ENCODE measurements around the gene MSRB3.
"Not testable (repeated sequence)": the region's sequence is repeated elsewhere in the genome, so short reads cannot be mapped to it uniquely, and the experiment has no call there.

Gene MSRB3

DNA sequence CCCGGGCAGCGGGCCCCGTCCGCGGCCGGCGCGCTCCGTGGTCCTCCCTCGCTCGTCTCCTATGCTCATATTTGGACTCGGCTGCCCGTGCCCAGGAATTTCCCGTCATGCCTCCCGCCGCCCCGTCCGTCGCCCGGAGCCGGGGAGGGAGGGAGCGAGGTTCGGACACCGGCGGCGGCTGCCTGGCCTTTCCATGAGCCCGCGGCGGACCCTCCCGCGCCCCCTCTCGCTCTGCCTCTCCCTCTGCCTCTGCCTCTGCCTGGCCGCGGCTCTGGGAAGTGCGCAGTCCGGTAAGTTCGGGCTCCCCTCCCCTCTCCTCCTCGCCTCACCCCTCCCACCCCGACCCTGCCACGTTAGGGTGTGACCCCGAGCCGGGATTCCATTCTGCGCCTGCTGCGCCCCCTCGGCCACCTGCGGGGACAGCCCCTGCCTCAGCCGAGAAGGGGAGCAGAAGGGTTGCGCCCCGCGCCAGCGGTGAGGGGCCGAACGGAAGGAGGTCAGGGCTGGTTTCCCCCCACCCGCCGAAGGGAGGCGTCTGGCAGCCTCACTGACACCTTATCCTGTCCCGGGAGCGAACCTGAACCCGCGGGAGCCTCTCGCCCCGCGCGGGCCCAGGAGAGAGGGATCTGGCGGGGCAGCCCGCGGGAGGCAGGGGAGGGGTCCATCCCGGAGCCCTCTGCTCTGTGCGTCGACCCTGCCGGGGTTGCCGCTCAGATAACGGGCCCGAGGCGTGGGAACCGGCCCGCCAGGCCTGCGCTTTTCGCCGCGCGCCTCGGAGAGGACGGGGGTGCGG is at the start of gene MSRB3:
Gene MSRB3, plus strand, starts transcription at position 108 of the 793 bp plus-strand sequence. CDS start 29,897 bp downstream, outside the sequence.
- DNase-seq (ENCODE audit: low read depth) = peak; percentile 83

DNA sequence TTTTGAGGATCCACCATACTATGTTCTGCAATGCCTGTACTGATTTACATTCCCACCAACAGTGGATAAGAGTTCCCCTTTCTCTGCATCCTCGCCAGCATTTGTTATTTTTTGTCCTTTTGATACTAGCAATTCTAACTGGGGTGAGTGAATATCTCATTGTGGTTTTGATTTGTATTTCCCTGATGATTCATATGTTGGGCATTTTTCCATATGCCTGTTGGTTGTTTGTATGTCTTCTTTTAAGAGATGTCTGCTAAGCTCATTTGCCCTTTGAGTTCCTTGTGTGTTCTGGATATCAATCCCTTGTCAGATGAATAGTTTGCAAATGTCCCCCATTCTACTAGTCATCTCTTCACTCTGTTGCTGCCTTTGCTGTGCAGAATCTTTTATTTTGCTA is 49.0 kb upstream of the MSRB3 start:
- peak; percentile 88 for DNase-seq (ENCODE audit: low read depth)

DNA sequence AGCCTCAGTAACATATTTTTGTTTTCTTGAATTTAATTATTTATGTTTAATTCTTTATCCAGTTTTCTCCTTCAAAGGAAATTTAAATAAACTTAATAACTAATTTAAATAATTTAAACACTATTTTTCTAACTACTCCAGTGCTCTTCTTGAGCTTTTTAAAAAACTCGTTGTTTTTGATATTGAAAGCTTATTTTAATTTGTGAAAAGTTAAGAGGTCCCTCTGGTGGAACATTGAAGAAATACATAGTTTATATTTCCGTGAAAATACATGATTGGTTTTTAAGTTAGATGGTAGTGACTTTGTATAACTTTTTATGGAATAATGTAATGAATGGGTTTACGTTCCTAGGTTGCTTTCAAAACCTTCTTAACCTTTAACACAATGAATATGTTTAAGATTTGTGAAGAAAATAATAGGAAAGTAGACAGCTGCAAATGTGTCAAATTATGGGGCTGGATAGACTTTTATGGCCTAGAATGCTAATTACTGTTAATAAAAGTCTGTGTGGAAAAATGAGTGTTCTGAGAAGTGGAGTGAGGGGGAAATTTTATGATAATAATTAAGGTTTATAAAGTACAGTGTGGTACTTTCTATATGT is 45.9 kb upstream of the MSRB3 start:
- peak; percentile 58 for DNase-seq (ENCODE audit: low read depth)

DNA sequence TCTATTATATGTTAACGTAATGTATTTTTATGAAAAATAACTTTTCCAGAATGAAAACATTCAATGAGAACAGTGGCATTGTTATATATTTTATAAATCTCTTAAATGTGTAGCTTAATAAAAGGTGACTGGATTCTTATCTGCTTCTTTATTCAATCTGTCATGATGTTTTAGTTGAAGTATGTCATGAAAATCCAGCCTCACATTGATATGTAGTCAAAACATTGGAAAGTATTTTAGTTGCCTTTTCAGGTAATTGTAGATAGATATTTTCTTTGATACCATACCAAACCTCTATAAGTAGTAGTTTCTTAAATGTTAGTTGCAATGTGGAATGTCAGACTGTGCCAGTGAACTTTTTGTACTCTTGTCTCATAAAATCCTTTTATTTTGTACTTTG is 41.3 kb upstream of the MSRB3 start:
- DNase-seq (ENCODE audit: low read depth) = no peak

DNA sequence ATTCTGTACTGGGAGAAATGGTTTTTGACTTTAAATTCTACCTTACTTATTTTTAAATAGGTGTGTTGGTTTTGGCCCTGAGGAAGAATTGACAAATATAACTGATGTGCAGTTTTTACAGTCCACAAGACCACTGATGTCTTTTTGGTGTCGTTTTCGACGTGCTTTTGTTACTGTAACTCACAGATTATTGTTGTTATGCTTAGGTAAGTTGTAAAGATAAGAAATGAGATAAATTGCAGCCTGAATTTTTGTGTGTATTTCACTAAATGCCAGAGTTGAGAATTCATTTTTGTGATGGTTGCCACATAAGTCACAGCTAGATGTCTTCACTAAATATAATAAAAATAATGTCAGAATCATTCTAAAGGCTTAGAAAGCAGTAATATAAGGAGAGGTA is 39.9 kb upstream of the MSRB3 start:
- DNase-seq (ENCODE audit: low read depth) = no peak

DNA sequence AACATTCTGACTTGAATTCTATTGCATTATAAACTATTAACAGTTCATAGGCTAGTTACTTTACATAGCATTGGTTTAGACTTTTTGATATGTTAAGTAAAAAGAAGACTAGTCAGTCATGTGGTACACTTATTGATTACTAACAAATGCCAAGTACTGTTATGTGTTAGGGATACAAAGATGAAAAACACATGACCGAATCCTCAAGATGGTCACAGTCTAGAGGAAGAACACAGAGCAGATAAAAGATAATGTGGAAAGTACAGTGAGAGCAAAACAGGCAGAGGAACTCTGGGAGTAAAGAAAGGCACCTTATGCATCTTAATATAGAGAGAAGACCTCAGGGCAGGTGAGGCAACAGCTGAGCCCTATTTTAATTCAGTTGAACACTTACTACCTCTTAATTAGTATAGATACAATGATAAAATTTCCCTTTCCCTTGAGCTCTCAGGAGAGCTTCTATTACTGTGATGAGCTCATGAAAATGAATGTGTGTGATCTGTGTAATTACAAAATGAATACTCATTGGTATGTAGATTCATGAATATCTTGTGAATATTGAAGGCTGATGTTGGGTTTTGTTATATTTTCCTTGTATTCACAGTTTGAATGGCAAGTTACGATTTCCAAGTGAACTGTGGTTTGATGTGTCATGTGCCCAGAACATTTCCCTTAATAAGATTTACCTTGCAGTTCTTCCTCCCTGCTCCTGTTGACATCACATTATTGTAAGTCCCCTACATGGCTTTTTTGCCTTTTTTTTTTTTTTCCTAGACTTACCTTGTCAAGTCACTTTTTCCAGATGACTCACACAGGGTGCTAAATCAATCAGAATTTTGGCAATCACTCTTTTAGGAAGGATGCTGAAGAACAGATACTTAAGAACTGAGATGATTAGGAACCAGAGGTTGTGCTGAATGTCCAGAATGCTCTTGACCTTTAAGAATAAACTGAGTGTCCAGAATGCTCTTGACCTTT is 29.5 kb upstream of the MSRB3 start:
- DNase-seq (ENCODE audit: low read depth) = no peak

DNA sequence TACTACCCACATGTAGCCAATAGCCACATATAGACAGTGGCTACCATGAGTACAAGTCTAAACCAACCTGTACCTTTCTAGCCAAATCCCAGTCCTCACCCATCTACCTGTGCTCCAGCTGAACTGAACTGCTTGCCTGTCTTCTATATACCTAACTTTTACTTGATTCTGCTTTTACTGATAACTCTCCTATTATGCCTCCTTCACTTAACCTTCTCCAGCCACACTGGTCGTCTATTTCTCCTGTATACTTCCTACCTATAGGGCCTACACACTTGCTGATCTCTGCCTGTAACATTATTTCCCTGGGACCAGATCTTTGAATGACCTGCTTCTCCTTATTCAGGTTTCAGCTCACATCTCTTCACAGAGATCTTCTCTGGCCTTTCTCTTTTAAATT is 26.0 kb upstream of the MSRB3 start:
- DNase-seq (ENCODE audit: low read depth) = no peak

DNA sequence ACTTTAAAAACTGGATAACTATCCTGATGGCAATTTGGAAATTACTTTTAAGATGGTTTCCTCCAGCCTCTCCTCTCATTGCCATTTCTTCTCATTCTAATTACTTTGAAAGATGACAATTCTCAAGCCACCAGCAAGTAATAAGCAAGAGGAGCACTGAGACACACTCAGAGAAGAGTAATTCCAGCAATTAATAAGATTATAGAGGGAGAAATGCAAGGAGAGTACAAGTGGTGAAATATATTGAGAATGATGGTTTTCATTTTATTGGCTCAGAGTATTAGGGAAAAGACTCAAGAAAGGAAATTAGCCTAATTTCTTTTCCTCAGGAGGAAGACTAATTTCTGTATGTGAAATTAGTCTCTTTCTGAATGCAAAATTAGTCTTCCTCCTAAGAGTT is 20.5 kb upstream of the MSRB3 start:
- no peak for DNase-seq (ENCODE audit: low read depth)

DNA sequence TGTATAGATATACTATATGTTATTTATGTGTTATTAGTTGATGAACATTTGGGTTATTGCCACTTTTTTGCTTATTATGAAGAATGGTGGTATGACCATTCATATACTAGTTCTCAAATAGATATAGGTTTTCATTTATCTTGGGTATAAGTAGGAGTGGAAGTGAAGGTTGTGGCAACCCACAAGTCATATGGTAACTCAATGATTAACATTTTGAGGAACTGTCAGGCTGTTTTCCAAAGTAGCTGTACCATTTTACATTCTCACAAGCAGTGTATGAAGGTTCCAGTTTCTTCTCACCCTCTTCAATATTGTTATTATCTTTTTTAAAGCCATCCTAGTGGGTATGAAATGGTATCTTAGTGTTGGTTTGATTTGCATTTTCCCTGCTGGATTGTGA is 19.0 kb upstream of the MSRB3 start:
- no peak for DNase-seq (ENCODE audit: low read depth)

DNA sequence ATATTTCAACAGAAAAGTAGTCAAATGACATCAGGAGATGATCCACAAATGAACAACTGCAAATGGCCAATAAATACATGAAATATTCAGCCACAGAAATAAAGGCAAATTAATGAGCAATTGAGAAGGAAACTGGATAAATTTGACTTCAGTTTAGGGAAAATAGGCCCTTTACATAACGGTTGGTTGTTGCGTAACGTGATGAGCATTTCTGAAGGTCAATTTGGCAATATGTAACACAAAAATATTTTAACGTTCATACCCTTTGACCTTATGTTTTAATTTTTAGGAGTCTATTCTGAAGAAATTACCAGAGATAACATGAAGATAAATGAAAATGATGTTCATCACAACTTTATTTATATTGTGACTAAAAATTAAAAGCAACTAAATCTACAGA is 14.7 kb upstream of the MSRB3 start:
- no peak for DNase-seq (ENCODE audit: low read depth)

DNA sequence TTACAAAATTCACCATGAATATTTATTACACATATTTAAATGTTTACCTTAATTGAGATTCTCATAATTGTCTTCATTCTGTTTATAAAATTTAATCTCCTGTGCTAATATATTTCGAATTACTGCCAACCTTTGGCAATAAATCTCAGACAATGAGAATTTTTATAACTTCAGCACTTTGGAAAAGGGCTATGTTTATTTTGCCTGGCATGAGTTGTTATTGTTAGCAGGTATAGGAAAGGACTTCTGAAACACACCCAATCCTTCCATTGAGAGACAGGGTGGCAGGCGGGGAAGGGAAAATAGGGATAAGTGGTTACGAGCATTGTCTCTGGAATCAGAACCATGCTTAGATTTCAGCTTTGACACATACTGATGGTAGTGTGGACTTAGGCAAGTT is 12.1 kb upstream of the MSRB3 start:
- no peak for DNase-seq (ENCODE audit: low read depth)

DNA sequence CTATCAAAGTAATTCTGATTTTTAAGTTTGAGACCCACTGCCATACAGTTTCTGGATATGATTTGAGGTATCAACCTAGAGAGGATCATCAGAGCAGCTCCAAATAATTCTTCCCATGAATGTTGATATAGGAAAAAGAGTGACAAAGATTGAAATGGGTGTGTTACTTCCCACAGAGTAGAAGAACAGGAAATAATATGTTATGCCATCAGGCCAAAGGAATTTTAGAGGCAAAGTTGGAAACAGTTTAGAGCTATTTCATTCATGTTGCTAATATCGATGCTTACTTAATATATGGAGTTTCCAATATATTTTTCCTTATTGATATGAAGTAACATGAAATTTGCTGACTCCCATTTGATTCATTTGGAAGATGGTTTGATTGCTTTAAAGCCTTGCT is 8.9 kb upstream of the MSRB3 start:
- peak; percentile 45 for DNase-seq (ENCODE audit: low read depth)

DNA sequence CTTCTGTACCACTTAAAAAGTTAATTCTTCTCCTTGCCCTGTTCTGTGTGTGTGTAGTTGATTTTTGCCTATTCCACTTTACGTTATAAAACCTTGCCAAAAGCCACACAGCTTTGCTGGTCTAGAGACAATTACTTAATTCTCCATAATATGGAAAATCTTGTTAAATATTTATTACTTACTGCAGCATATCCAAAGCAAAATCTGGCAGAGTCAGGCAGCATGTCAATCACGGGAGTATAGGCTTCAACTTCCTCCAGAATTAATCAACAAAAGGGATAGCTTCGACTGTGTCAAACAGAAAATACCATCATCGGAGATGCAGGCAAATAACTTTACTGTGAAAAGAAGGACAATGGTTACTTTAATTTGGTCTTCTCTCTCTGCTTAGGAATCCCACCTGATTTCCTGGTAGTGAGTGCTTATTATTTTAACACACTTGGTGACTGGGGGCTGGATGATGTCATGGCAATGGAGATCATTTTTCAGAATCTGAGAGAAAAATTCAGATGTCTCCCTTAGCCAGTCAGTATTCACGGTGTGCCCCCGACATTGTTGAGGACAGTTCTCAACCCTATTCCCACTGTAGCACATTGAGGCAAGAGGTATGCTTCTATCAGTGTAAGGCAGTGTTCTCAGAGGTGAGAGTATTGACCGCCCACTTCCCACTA is 3.7 kb upstream of the MSRB3 start:
- no peak for DNase-seq (ENCODE audit: low read depth)

DNA sequence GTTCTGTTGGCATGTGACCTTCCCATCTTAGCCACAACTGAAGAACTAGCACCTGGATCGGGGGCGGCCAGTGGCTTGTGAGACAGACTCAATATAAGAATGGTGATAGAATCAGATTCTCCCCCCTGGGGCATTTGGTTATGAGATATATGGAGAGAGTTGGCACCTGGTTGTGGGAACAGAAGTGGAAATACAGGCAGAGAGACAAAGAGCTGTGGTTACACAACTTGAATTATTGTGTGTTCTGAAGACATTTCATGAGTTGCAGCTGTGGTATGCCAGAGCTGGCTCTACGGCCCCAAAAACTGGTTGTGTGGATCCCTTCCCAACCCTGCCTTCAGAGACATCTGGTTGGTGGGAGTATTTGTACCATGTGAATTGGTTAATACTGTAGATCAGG is 2.9 kb upstream of the MSRB3 start:
- DNase-seq (ENCODE audit: low read depth) = no peak

DNA sequence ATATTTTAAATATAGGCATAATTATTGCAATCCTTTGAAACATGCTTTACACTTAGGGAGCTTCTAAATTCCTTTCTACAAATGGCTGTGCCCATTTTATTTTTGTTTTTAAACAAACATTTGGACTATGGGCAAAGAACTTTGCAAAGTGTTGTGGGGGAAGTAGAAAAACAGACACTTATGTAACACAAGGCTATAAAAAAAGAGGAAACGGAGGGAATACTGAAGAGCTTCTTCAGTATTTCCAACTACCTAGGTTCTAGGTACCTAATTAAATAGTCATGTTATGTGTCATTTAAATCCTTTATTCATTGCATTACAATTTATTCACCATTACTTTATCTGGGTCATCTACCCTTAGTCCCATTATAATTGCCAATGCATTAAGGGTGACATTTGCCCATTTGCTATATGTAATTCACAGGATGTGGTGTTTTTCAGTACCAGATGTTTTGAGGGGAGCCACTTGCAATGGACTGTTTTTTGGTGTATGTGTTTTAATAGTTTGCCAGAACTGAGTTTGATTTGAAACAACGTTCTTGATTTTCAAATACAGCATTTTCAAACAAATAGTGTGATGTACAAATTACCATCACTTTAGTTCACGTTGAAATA is 1.5 kb upstream of the MSRB3 start:
- DNase-seq (ENCODE audit: low read depth) = no peak

DNA sequence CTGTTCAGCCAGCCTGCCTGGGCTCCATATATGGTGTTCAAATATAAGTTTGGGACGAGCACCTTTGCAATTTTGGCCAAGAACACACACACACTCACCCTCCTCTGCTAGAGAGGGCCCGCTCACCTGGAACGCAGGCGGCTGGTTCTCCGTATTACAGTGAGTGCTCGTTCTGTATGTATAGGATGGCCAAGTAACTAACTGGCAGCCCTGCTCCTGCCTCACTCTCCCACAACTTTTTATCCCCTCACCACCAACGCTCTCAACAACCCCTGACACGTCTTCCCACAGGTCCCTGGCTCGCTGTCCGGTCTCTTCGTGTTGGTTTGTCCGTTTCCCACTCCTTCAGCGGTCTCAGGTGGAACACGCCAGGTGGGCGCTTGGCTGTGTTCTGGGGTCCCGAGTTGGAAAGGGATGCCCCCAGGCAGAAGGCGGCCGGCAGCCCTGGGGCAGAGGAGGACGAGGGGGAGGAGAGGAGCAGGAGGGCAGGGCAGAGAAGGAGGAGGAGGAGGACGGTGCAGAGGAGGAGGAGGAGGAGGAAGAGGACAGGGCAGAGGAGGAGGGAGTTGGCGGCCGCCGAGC is 398 bp upstream of the MSRB3 start:
- no peak for DNase-seq (ENCODE audit: low read depth)

DNA sequence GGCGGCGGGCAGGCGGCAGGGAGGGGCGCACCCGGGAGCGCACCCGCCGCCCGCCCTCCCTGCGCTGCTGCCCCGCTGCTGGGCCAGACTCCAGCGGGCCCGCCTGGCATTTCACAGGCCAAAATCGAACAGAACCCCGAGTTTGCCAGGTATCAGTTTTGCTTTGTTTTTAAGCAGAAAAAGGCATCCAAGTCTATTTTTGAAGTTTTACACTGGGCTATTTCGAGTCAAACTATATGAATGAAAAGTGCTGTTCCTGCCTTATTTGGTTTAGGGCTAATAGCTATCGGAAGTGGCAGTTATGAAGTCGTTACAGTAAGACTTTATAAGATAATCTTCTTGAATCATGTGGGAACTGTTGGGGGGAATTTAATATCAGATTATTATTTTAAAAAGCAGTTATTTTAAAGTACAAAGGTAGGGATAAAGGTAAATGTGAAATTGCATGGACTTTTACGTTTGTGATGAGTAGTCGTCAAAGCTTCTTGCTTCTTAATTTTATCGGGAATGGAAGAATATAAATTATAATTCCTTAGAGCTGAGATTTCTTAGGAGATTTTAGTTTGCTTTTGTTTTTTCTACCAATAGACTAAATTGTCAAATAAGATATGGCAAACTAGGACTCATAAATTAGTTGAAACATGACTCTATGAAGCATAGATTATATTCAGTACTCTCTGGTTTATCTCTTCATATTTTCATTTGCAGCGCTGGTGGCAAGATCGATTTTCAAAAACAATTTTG is 1.1 kb downstream of the MSRB3 start:
- DNase-seq (ENCODE audit: low read depth) = peak; percentile 62

DNA sequence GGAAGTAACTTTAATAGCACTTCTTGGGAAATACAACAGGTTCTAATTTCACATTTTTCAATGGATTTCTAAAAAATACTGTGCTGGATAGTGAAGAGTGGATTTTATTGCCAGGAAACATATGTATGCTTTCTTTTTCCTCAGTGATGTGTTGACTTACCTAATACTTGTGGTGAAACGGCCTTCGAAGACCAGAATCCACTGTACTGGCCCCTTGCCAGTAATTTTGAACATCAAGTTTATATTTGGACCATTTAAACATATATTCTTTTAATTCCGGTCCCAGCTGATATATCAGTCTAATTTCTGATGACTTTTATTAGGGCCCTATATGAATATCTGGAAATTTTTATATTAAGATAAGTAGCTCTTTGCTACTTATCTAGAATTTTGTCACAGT is 1.8 kb downstream of the MSRB3 start:
- peak; percentile 19 for DNase-seq (ENCODE audit: low read depth)

DNA sequence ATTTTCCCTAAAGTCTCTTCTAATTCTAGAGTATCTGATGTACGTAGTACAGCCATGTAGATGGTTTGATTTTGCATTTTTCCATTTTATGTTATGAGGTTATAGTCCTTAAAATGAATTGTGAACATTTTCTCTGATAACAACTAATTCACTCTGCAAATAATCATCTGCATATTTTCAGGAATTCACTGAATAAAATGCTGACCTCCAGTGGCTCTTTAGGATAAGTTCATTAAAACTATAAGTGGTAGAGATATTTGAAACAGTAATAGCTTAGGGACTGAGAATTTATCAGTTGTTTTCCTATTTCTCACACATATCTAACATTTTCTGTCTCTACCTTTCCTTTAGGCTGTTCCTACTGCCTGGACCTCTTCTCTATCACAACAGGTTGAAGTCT is 4.4 kb downstream of the MSRB3 start:
- DNase-seq (ENCODE audit: low read depth) = peak; percentile 26

DNA sequence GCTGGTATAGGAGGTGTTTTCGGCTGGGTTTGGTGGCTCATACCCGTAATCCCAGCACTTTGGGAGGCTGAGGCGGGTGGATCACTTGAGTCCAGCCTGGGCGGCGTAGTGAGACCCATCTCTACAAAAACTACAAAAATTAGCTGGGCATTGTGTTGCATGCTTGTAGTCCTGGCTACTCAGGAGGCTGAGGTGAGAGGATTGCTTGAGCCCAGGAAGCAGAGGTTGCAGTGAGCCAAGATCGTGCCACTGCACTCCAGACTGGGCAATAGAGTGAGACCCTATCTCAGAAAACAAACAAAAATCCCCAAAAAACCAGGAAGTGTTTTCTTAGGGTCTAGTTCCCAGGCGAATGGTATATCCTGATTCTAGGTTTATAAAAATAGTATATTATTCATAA is 7.0 kb downstream of the MSRB3 start:
- not testable (repeated sequence) for DNase-seq (ENCODE audit: low read depth)

DNA sequence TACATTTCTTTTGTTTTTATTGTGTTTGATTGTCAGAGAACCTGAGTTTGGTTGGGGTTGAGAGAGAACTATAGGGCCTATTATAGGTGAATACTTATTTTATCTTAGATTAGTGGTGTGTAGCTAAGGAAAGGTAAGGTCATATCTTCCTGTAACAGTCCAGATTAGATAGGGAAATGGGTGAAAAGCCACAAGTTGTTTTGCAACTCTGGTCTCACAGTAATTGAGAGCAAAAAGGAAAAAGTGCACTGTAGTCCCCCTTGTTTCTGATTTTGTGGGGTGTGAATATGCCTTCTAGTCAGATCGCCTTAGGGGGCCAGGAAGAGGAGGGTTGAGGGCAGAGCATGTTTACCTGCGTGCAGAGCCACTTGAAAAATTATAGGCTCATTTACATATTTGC is 8.9 kb downstream of the MSRB3 start:
- no peak for DNase-seq (ENCODE audit: low read depth)
